ENCODE measurements around the gene EXOC6B.

- TF ChIP-seq POLR2A (IDR thresholded peaks at IDR 0.05) = no peak
- TF ChIP-seq, protein P1, sequence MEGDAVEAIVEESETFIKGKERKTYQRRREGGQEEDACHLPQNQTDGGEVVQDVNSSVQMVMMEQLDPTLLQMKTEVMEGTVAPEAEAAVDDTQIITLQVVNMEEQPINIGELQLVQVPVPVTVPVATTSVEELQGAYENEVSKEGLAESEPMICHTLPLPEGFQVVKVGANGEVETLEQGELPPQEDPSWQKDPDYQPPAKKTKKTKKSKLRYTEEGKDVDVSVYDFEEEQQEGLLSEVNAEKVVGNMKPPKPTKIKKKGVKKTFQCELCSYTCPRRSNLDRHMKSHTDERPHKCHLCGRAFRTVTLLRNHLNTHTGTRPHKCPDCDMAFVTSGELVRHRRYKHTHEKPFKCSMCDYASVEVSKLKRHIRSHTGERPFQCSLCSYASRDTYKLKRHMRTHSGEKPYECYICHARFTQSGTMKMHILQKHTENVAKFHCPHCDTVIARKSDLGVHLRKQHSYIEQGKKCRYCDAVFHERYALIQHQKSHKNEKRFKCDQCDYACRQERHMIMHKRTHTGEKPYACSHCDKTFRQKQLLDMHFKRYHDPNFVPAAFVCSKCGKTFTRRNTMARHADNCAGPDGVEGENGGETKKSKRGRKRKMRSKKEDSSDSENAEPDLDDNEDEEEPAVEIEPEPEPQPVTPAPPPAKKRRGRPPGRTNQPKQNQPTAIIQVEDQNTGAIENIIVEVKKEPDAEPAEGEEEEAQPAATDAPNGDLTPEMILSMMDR (IDR thresholded peaks at IDR 0.05) = no peak
These were observed 436.4 kb downstream of the EXOC6B start for GRCh38 chr2:72389447-72389846.
